Renal pelvis (tissue), 12 donors: ENCODE results near the gene HIF1A. TPM values are rescaled to one million over a fixed set of nuclear protein-coding genes. Genes with fewer than 3 reads are reported as not detected.
"Not testable (repeated sequence)": the region's sequence is repeated elsewhere in the genome, so short reads cannot be mapped to it uniquely, and the experiment has no call there.

Experiments
- DNase-seq: peaks from one replicate; pipeline ENCODE4 v3.0.0-alpha.2; 2013
- long read RNA-seq, 16 experiments: transcript quantifications; one replicate each; lab custom pipeline, GENCODE V29; 2026
- polyA plus RNA-seq, 3 donors: library from polyadenylated mRNA; unstranded; fragments of 120-200 nt; gene quantifications; one replicate each; pipeline ENCODE4 v1.2.1, GENCODE V29; 2013; ENCODE audit not compliant: insufficient read length in 3 of 3

Gene HIF1A
- 100 to 1,000 TPM; 132 to 184 (median 150) TPM for polyA plus RNA-seq
- long read RNA-seq, donor 1, transcript HIF1A-202 (15 exons, 3,919 nt), result major isoform, 6 of 23 reads
- long read RNA-seq, donor 1, partial matches to known transcripts, result 13 of 23 reads
- long read RNA-seq, donor 1, other reads (novel, unspliced or antisense), result 0 of 23 reads
- long read RNA-seq, donor 2, transcript HIF1A-202 (15 exons, 3,919 nt), result major isoform, 8 of 26 reads
- long read RNA-seq, donor 2, partial matches to known transcripts, result 15 of 26 reads
- long read RNA-seq, donor 2, other reads (novel, unspliced or antisense), result 0 of 26 reads
- long read RNA-seq, donor 3, transcript HIF1A-202 (15 exons, 3,919 nt), result major isoform, 11 of 75 reads
- long read RNA-seq, donor 3, partial matches to known transcripts, result 60 of 75 reads
- long read RNA-seq, donor 3, other reads (novel, unspliced or antisense), result 0 of 75 reads
- long read RNA-seq, donor 4, transcript HIF1A-202 (15 exons, 3,919 nt), result major isoform, 6 of 10 reads
- long read RNA-seq, donor 4, partial matches to known transcripts, result 0 of 10 reads
- long read RNA-seq, donor 4, other reads (novel, unspliced or antisense), result 0 of 10 reads
- long read RNA-seq, donor 5, partial matches to known transcripts, result 41 of 49 reads
- long read RNA-seq, donor 5, other reads (novel, unspliced or antisense), result 0 of 49 reads
- long read RNA-seq, donor 6, partial matches to known transcripts, result 11 of 22 reads
- long read RNA-seq, donor 6, other reads (novel, unspliced or antisense), result 0 of 22 reads
- long read RNA-seq, donor 7, transcript HIF1A-203 (15 exons, 3,922 nt), result minor isoform, 5 of 50 reads
- long read RNA-seq, donor 7, transcript HIF1A-202 (15 exons, 3,919 nt), result major isoform, 9 of 50 reads
- long read RNA-seq, donor 7, partial matches to known transcripts, result 30 of 50 reads
- long read RNA-seq, donor 7, other reads (novel, unspliced or antisense), result 0 of 50 reads
- long read RNA-seq, donor 8, transcript HIF1A-202 (15 exons, 3,919 nt), result major isoform, 6 of 12 reads
- long read RNA-seq, donor 8, partial matches to known transcripts, result 5 of 12 reads
- long read RNA-seq, donor 8, other reads (novel, unspliced or antisense), result 0 of 12 reads
- long read RNA-seq, donor 9, transcript HIF1A-202 (15 exons, 3,919 nt), result major isoform, 5 of 83 reads
- long read RNA-seq, donor 9, partial matches to known transcripts, result 73 of 83 reads
- long read RNA-seq, donor 9, other reads (novel, unspliced or antisense), result 0 of 83 reads
- long read RNA-seq, donor 10, partial matches to known transcripts, result 65 of 71 reads
- long read RNA-seq, donor 10, other reads (novel, unspliced or antisense), result 0 of 71 reads
- long read RNA-seq, donor 11, partial matches to known transcripts, result 59 of 65 reads
- long read RNA-seq, donor 11, other reads (novel, unspliced or antisense), result 0 of 65 reads
- long read RNA-seq, donor 12, transcript HIF1A-202 (15 exons, 3,919 nt), result major isoform, 8 of 38 reads
- long read RNA-seq, donor 12, partial matches to known transcripts, result 21 of 38 reads
- long read RNA-seq, donor 12, other reads (novel, unspliced or antisense), result 0 of 38 reads
- long read RNA-seq, donor 13, partial matches to known transcripts, result 11 of 14 reads
- long read RNA-seq, donor 13, other reads (novel, unspliced or antisense), result 0 of 14 reads
- long read RNA-seq, donor 14, result 0 reads
- long read RNA-seq, donor 15, result 0 reads
- long read RNA-seq, donor 16, transcript HIF1A-202 (15 exons, 3,919 nt), result major isoform, 7 of 45 reads
- long read RNA-seq, donor 16, transcript HIF1A-209 (2 exons, 752 nt), result minor isoform, 5 of 45 reads
- long read RNA-seq, donor 16, partial matches to known transcripts, result 29 of 45 reads
- long read RNA-seq, donor 16, other reads (novel, unspliced or antisense), result 0 of 45 reads

DNA sequence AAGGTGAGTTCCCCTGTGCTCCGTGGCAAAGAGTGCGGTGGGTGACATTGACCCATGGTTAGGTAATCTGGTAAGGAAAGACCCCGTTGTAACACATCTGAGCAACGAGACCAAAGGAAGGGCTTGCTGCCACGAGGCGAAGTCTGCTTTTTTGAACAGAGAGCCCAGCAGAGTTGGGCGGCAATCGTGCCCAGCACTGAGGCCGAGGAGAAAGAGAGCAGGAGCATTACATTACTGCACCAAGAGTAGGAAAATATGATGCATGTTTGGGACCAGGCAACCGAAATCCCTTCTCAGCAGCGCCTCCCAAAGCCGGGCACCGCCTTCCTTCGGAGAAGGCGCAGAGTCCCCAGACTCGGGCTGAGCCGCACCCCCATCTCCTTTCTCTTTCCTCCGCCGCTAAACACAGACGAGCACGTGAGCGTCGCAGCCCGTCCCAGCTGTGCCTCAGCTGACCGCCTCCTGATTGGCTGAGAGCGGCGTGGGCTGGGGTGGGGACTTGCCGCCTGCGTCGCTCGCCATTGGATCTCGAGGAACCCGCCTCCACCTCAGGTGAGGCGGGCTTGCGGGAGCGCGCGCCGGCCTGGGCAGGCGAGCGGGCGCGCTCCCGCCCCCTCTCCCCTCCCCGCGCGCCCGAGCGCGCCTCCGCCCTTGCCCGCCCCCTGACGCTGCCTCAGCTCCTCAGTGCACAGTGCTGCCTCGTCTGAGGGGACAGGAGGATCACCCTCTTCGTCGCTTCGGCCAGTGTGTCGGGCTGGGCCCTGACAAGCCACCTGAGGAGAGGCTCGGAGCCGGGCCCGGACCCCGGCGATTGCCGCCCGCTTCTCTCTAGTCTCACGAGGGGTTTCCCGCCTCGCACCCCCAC is at the start of gene HIF1A:
HIF1A (plus strand) TSS at position 684 of the 865 bp plus-strand sequence. CDS start 292 bp downstream, outside the sequence.
- peak; percentile 98 for DNase-seq

DNA sequence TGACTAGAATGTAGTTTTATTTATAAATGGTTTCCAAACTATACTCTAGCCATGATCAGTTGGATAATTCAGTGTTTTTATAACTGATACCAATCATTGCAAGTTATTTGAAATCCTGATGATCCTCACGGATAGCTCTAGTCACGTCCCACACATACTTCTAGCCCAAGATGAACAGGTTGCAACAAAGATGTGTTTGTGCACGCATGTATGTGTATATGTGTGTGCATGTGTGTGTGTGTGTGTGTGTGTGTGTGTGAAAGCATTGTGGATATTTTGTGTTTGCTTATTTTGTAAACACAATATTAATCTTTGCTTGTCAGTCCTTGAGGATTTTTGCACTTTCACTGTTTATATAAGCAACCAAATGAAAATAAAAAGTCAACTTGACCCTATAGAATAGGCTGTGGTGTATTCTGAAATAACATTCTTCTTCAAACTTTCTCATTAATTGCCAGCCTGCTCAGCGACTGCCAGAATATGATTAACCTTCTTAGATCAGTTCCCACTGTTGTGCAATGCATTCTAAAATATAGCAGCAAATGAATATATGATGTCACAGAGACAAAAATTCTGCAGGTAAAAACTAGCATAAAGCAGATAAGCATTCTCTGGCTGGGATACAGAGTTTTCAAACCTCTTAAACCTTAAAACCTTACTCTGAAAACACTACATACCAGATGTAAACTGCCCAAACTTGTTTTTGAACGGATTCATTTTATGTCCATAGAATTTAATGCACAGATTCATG is 48.8 kb upstream of the HIF1A start:
- DNase-seq, result no peak

DNA sequence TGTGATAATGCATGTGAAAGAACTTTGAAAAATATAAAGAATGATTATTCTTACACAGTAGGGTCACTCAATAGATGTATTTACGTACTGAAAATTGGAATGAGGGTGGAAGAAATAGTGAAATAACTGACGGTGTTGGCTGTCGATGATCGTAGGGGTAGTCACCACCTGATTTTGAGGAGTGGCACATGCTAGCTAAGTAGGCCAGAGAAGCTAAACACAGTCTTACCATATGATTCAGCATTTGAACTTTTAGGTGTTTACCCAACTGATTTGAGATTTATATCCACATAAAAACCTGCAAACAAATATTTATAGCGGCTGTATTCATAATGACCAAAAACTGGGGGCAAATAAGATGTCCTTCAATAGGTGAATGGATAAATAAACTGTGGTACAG is 47.6 kb upstream of the HIF1A start:
- no peak for DNase-seq

DNA sequence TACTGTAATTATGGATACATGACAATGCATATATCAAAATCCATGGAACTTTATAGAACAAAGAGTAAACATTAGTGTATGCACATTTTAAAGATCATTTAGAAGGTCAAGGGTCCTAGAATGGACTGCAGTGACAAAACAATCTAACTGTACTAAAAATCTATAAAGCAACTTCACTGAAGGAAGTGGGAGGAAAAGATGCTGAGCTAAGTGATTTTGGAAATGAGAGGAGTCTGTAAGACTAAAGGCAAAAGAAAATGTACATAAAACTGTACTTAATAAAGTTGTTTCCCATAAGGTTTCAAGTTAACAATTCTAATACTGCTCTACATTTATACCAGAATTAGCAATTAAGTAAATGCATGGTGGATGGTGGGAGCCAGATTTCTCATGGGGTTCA is 46.9 kb upstream of the HIF1A start:
- no peak for DNase-seq

DNA sequence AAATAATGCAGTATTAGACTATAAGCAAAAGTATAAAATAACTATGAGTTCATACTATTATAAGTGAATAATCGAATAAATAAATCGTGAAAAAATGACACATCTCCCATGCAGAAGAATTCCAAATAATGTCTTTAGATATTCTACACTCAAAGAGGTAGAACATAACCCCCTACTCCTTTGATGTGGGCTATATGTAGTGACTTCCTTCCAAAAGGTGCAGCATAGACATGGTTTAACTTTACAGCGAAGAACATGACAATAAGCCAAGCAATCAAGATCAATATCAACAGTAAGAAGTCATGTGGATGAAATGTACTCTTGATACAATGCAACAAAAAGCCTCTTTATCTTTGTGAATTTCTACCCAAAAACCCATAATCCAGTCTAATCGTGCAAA is 46.0 kb upstream of the HIF1A start:
- no peak for DNase-seq

DNA sequence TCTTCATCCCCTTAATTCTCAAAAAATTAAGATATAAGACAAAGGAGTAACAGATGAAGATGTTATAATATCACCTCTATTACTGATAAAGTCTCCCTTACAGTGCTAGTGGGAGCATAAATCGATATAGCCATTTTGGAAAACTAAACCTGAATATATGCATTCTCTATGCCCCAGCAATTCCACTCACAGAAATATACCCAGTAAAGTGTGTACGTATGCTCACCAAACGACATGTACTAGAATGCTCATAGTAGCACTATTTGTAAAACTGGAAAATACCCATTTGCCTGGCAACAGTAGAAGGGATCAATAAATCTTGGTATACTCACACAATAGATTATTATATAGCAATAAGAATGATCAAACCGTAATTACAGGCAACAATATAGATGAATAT is 44.0 kb upstream of the HIF1A start:
- DNase-seq, result no peak

DNA sequence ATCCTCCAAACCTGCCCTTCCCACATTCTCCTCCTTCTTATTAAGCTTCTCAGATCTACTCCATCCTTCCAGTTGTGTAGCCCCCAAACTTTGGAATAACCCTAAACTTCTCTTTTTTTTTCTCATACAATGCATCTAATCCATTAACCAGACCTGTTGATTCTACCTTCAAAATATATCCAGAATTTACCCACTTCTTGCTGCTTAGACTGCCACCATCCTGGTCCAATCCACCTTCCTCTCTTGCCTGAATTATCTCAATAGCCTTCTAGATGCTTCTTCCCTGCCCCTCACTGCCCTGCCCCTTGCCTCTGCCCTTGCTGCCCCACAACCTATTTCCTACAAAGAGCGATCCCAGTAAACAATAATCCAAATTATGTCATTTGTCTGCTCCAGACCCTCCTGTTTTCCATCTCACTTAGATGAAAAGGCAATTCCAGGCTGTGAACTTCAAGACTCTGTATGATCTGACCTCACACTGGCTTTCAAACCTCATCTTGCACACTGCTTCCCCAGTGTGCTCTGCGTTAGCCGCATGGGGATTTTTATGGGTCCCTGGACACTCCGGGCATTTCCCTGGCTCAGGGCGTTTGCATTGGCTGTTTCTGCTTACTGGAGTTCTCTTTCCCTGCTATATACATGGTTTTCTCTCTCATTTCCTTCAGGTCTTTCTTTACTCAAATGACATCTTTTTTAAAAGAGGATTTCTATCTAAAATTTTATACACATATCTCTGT is 42.6 kb upstream of the HIF1A start:
- no peak for DNase-seq

DNA sequence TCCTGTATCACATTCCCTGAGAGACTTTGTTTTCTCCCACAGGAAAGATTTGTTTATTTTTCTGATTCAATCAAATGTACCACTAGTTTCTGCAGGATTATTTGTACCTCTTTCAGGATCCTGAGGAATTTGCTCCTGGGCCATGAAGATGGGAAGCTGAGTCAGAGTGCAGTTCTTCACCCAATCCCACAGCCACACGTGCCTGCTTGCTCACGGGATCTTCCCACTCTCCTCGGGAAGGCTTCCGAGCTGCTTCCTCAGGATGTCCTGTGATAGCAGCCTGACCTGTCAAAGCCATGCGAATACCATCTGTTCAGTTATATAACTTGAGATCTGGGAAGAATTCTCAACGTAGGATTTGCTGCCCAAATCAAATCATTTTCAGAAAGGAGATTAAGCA is 41.8 kb upstream of the HIF1A start:
- no peak for DNase-seq

DNA sequence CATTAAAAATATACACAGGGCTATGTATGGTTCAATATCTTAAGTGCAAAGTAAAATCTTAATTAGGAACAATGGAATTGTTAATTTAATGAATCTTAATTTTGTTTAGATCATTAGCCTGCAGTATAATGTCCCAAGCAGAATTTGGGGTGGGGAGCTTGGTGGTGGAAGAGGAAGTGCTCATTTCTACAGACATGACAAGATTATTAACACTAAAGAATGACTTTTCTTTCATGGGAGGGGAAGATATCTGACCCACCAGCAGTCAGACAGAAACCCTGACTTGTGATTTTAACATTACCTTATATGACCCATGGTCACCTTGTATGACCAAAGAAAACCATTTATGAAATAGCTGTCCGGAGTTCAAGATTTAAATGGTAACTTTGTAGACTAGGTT is 41.3 kb upstream of the HIF1A start:
- no peak for DNase-seq

DNA sequence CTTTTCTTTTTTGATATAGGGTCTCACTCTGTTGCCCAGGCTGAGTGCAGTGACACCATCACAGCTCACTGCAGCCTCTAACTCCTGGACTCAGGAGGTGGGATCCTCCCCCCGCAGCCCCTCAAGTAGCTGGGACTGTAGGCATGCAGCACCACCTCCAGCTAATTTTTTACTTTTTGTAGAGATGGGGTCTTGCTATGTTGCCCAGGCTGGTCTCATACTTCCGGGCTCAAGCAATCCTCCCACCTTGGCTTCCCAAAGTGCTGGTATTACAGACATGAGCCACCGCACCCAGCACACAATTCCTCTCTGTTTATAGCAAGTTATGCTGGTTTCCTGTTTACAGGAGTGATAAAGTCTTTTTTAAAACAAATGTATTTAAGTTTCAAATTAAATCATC is 39.5 kb upstream of the HIF1A start:
- DNase-seq, result no peak

DNA sequence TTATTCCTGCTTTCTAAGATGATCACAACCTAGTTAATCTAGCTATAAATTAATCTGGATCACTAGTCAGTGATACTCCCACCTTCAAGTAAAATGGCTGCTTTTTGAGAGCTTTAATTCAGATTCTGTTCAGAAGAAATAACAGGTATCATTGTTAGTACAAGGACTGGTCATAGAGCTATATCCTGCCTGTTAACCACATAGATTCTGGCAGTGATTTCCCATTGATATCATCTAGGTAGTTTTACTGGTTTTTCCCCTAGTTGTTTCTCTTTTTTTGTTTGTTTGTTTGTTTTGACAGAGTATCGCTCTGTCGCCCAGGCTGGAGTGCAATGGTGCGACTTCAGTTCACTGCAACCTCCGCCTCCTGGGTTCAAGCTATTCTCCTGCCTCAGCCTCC is 39.0 kb upstream of the HIF1A start:
- no peak for DNase-seq

DNA sequence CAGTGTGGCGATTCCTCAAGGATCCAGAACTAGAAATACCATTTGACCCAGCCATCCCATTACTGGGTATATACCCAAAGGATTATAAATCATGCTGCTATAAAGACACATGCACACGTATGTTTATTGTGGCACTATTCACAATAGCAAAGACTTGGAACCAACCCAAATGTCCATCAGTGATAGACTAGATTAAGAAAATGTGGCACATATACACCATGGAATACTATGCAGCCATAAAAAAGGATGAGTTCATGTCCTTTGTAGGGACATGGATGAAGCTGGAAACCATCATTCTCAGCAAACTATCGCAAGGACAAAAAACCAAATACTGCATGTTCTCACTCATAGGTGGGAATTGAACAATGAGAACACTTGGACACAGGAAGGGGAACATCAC is 37.2 kb upstream of the HIF1A start:
- DNase-seq, result not testable (repeated sequence)

DNA sequence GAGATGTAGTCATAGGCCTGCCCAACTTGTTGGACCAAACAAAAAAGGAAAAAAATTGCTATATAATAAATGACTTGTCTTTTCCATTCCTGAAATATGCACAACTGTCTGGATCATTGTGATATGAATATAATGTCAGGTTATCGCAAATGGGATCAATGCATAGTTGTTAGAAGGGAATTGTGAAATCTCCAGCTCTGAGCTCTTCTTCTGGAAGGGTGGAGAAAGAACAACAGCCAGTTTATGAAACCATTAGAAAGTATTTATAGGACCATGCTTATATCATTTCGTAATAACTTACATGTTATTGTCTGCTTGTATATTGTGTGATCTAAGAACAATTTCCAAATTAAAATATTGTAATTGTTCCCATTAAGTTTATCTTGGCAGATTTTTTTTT is 35.7 kb upstream of the HIF1A start:
- DNase-seq, result no peak

DNA sequence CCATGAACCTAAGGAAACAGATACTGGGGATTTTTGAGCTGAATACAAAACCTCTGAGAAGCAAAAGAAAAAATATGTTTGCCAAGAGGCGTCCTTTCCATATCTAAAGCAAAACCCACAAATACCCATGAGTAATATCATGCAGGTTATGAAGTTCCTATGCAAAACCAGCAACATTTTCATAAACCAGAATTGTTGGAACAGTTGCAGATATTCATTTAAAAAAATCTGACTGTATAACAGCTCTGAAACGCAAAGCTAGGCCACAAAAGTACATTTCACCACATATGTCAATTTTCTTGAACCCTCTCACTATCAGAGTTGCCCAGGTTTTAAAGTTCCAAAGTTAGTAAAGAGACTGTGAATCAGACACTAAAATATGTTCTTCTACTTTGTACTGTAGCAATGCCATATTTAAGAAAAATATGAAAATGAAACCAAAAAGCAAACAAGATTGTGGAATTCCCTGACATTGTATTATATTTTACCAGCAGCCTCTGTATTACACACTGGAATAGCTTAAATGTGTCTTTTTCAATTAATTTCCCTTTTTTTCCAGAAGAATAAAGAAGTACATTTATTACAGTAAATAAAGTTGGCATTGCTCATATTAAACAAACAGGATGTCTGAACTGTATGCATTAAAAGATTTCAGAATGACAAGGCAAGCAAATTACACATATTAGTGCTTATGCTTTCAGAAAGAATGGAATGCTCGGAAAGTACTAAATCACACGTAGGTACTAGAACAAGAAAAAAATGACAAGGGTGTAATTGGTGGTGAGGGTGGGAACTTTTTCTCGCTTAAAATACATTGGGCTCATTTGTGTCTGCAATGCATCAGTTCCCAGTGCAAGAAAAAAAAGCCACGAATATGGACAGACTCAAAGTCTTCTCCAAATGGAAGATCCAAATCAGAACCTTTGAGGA is 33.6 kb upstream of the HIF1A start:
- DNase-seq, result no peak

DNA sequence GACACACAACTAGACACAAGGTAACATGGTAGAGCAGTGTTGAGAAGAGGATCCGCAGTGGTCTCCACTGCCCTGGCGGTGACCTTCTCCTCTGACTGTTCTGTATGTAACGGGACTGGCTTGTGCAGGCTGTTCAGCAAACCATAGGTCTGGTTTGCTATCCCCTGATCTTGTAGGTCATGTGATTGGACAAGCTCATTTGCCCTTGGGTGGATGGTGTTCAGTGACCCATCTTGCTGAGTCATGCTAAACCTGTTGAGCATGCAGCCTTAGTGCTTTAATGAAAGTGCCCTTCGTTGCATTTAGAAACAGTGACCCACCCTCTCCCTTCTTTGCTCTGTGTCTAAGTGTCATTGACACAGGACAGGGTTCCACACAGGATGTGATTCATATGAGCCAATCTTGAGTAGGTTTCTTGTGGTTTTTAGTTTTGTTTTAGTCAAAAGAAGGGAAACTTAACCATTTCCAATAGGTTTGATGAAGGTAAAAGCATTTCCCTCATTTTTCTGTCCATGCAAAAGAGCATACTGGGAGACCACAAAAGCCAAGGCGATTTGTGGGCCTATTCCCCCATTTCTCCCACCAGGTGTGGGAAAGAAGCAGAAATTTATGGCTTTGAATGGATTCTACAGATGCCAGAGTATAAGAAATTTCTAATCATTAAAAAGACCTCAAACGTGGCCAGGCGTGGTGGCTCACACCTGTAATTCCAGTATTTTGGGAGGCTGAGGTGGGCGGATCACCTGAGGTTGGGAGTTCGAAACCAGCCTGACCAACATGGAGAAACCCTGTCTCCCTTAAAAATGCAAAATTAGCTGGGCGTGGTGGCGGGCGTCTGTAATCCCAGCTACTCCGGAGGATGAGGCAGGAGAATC is 32.6 kb upstream of the HIF1A start:
- no peak for DNase-seq

DNA sequence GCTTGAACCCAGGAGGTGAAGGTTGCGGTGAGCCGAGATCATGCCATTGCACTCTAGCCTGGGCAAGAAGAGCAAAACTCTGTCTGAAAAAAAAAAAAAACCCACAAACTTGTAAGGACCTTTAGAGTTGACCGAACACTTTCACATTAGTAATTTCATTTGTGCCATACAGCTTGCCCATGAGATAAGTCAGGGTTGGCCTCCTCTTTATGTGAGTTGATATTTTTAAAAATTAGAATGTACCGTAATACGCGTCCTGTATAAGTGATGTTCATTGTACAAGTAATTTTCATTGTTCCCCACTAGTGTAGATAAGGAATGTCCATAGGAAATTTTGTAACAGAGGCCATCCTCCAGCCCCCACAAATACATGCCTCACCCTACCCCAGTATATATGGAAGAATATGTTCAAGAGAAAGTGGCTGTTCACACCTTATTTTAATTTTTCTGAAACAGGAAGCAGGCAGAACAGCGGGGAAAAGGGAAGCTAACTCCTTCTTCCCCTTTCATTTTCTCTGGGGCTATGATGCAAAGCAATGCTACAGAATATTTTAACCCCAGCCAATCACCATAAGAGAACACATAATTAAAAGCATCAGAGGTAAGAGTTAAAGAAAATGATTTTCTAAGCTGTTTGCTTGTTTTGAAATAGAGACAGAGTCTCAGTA is 31.9 kb upstream of the HIF1A start:
- DNase-seq, result no peak
